Activated T-cell treated with anti-CD3 and anti-CD28 coated beads for 4 hours (primary cell): ENCODE measurements around the gene NAA80.

Source experiments
- DNase-seq: peaks from one replicate; pipeline ENCODE4 v3.0.0-alpha.2; 2020

Gene NAA80

GRCh38 chr3:50327943-50328691 lies 28.9 kb upstream of the NAA80 start, which contains the start of gene TUSC2:
TUSC2 (minus strand) TSS chr3:50328223; CDS start chr3:50328099, 124 bp downstream.
- DNase-seq, result peak; percentile 93

DNA sequence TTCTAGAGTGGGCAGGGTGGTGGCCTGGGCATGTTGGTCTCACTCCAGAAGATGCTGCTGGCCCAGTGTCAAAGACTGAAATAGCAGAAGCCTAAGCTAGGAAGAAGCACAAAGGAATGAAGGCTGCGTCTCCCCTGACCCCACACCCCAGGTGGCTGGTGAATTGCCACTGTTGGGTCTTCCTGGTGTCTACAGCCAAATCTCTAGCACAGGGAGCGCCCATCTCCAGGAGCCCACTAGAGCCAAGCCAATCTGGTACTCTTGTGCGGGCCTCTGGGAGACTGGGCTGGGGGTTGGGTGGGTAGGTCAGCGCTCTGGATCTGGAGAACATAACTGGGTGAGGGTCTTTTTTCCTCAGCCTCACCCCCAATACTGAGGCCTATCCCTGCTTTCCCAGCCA lies 27.9 kb upstream of the NAA80 start:
- no peak for DNase-seq

DNA sequence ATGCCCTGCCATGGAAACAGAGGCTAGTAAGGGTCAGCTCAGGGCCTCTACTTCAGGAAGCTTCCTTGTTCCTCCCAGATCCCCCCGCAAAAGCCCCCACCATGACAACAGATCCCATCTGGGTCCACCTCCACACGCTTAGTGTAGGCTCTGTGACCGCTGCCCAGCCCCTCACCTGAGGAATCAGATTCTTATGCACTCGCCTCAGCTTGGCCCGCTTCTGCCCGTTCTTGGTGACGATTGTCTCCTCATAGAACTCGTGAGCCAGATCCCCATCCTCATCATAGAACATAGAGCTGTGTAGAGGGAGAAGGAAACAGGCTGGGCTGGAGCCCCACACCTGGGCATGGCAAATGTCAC lies 27.0 kb upstream of the NAA80 start:
- DNase-seq, result no peak

- no peak for DNase-seq
These were observed 26.4 kb upstream of the NAA80 start for GRCh38 chr3:50325497-50326181.

GRCh38 chr3:50325113-50325480 lies 25.9 kb upstream of the NAA80 start:
- no peak for DNase-seq

- peak; percentile 44 for DNase-seq
These were observed 25.3 kb upstream of the NAA80 start for GRCh38 chr3:50324351-50325112.

DNA sequence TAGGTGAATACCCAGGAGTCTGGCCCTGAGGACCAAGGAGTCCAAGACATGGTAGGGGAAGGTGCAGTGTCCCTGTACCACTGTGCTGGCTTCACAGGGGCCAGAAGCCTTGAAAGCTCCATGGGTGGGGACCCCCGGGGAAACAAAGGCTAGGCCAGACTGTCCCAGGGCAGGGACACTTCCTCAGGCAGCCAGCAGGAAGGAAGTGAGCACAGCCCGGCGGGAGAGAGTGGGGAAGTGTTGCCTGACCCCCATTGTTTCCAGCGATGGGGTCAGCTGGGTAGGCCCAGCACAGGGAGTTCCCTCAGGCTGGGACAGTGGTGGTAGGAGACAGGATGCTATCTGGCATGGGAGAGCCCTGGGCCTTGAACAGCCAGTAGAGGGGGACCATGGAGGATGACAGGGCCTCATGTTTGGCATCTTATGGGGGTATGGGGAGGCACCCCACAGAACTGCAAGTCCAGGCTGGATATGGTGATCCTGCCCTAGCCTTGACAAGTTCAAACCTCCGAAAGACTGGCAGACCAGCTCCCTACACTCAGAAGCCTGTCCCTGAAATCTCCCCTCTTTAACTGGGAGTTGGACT lies 24.5 kb upstream of the NAA80 start:
- no peak for DNase-seq

GRCh38 chr3:50323092-50323600 lies 23.9 kb upstream of the NAA80 start:
- no peak for DNase-seq

- DNase-seq, result no peak
These were observed 23.3 kb upstream of the NAA80 start, which contains the start of gene HYAL2 for GRCh38 chr3:50322386-50323091. HYAL2 (minus strand) TSS chr3:50322745; CDS start chr3:50320489, 2,256 bp downstream.

DNA sequence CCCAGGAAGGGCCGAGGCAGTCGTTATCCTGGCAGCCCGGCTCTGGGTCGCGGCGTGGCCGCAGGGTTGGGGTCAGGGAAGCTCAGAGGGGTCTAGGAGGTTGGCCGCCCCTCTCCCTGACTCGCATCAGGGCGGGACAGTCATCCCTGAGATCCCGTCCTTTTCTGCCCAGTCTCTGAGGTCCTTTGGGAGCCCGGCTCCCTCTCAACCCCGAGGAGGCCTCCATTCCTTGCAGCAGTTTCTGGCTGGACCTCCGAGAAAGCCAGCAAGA lies 22.8 kb upstream of the NAA80 start:
- no peak for DNase-seq

DNA sequence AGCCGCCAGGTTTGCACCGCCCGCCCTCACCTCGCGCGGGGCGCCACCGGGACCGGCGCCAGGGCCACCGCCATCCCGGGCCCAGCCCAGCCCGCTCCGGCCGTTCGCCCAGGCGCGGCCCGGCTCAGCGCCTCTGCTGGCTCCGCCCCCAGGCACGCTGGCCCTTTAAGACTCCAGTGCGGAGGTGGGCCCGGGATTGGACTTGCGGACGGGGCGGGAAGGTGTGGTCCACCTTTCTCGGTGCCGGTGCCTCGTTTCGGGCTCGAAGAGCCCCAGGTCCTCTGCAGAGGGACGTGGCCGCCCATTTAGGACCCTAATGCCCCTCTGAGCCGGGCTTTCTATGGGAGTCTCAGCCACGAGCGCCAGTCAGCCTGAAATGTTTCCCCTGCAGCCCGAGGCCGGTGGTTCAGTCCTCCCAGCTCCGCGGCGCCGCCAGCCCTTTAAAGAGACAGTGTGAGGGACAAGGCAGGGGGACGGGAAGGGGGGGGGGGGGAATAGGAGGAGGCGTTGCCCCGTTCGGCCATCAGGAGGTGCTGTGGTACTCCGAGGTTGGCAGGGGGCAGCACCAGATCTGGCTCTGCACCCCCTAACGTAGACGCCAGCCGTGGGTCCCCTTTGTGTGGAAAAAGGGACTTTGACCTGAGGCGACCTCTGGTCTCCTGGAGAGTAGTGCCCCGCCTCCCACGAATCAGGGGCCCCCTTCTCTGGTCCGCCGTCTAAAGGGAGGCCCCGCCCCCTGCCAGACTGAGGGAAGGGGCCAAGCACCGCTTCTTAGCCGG lies 22.3 kb upstream of the NAA80 start:
- peak; percentile 72 for DNase-seq

DNA sequence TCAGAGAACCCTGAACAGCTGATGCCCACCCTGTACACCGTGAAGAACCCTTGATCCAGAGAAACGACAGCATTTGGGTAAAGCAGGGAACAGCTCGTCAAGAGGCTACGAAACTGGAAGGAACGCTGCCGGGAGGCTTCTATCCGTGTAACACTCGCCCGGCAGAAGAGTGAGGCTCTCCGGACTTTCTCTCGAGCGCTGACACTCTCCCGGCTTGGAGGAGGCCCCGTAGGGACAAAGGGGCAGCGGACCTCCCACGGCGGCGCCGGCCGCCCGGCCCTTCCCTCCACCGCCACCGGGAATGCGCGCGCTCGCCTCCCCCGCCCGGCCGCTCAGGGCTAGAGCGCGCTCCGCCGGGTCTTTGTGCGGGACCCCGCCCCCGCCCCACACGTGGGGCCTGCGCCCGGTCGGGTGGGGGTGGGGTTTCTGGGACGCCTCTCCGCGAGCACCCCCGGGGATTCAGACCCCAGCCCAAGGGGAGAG lies 21.7 kb upstream of the NAA80 start:
- peak; percentile 55 for DNase-seq

DNA sequence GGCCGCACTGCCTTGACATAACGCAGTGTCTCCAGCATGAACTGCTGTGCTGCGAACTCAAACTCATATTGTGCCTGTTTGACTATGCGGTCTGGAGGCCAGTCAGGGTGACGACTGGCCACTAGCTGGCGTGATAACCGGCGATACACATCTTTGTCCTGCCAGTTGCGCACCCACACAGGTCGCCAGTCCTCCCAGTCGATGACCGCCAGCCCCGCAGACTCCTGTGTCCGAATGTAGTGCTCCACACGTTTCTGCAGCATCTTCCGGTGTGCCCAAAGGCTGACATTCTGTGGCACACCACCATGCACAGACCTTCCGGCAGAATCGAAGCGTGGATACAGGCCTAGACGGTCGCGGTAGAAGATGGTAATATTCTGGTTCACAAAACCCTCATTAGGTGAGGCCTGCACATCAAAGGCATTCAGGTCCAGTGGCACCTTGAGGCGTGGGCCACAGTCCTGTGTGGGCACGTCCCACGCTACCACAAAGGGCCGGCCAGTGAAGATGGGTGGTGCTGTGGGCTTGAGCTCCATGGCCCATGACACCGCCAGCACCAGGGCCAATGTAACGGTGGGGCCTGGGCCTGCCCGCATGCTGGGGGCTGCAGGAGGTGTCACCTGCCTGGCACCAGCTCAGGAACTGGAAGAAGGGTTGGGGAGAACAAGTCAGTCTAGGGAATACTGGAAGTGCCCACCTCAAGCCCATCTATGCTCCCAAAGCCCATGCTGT lies 20.9 kb upstream of the NAA80 start:
- no peak for DNase-seq

GRCh38 chr3:50319181-50319893 lies 20.1 kb upstream of the NAA80 start:
- DNase-seq, result no peak

DNA sequence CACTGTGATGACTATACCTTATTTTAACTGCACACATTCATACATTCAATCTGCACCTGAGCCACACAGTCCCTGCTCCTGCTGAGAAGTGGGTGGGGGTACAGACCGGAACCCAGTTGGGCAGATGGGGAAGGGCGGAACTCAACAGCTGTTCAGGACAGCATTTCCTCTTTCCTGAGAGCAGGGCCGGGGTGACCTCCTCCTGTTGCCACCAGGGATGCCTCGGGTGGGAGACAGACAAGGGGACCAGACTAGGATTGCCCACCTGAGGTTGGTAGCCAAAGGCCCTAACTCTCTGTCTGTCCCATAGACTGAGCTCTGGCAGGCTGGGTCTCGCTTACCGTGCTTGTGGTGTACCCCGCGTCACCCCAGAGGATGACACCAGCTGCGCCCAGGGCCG lies 19.4 kb upstream of the NAA80 start:
- DNase-seq, result no peak

DNA sequence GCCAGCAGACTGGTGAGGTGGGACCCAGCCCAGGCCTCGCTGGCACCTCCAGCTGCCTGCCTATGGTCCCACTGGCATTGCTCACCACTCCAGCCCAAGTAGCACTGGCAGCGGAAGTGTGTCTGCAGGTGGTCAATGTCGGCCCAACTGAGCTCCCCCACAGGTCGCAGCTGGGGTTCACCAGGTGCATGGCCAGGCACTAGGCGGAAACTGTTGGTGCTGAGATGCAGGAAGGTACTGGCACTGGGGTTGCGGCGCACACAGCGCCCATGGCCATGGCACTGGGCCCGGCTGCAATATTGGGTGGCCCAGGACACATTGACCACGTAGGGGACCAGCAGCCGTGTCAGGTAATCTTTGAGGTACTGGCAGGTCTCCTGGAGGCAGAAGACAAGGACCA lies 19.0 kb upstream of the NAA80 start:
- no peak for DNase-seq

GRCh38 chr3:50317300-50317699 lies 18.1 kb upstream of the NAA80 start:
- no peak for DNase-seq

DNA sequence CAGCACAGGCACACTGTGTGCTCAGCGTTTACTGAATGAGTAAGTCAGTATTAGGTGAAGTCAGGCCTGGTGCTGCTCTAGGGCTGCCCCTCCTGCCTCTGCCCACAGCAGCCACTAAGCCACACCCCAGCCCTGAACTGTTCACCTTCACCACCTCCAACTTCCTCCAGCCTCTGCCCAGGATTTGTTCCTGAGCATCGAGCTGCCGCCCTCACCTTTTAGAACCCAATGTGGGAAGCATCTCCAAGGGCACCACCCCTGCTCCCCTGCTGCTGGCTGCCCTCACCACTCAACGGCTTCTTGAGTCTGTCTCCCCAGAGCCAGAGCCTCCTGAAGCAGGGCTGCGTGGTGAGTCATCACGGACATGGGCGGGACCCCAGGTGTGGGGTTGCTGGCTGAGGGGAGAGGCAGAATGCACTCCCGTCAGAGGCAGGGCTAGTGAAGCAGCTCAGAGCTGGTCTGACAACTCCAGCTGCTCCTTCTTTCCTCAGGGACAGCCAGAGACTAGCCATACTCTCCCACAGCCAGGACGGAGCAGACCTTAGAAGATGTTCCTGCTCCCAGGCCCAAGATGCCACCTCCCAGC lies 17.5 kb upstream of the NAA80 start:
- DNase-seq, result peak; percentile 56

- DNase-seq, result no peak
These were observed 15.6 kb upstream of the NAA80 start for GRCh38 chr3:50314816-50315215.

- DNase-seq, result no peak
These were observed 15.1 kb upstream of the NAA80 start for GRCh38 chr3:50314342-50314741.
